GM23338 (cell line): Measurements from ENCODE around the gene TP53BP2.

Source experiments
- EZH2 ChIP-seq: fragments of 200-600 bp; sonication (generic); IDR thresholded peaks from one replicate; pipeline ENCODE4 v1.8.0; 2017; ENCODE audit warnings: antibody characterized with exemption, mild to moderate bottlenecking, low read depth; ENCODE audit not compliant: unreplicated experiment
- EZH2phosphoT487 ChIP-seq: fragments of 200-600 bp; sonication (generic); IDR thresholded peaks from one replicate; pipeline ENCODE4 v1.8.1; 2018; ENCODE audit warnings: antibody characterized with exemption; ENCODE audit not compliant: unreplicated experiment
- NANOG ChIP-seq: IDR thresholded peaks from 2 replicates; pipeline ENCODE4 v1.6.1; 2016; ENCODE audit warnings: antibody characterized with exemption, borderline replicate concordance
- POLR2AphosphoS5 ChIP-seq: IDR thresholded peaks from 2 replicates; pipeline ENCODE4 v1.6.1; 2016; ENCODE audit warnings: antibody characterized with exemption, low read depth
- ZNF114 ChIP-seq: fragments of 250-450 bp; sonication (Bioruptor Pico); IDR thresholded peaks from 2 replicates; pipeline ENCODE4 v1.5.0; 2020; ENCODE audit warnings: mild to moderate bottlenecking, moderate library complexity
- TF ChIP-seq, protein P1 (sequence below), 2 experiments: fragments of 200-600 bp in 1 of 2; sonication (generic) in 1 of 2; conservative IDR thresholded peaks; 2 replicates each; pipeline versions ENCODE4 v1.5.1 to v1.6.1; 2016 to 2017; ENCODE audit warnings: antibody characterized with exemption in 2 of 2, low read depth in 2 of 2, mild to moderate bottlenecking in 2 of 2, moderate library complexity in 1 of 2
- TF ChIP-seq, protein P2 (sequence below): IDR thresholded peaks from 2 replicates; pipeline ENCODE4 v1.6.1; 2016; ENCODE audit warnings: antibody characterized with exemption
- TF ChIP-seq, protein P3 (sequence below): IDR thresholded peaks from one replicate; pipeline ENCODE4 v1.6.1; 2018; ENCODE audit warnings: antibody characterized with exemption; ENCODE audit not compliant: unreplicated experiment

DNA sequence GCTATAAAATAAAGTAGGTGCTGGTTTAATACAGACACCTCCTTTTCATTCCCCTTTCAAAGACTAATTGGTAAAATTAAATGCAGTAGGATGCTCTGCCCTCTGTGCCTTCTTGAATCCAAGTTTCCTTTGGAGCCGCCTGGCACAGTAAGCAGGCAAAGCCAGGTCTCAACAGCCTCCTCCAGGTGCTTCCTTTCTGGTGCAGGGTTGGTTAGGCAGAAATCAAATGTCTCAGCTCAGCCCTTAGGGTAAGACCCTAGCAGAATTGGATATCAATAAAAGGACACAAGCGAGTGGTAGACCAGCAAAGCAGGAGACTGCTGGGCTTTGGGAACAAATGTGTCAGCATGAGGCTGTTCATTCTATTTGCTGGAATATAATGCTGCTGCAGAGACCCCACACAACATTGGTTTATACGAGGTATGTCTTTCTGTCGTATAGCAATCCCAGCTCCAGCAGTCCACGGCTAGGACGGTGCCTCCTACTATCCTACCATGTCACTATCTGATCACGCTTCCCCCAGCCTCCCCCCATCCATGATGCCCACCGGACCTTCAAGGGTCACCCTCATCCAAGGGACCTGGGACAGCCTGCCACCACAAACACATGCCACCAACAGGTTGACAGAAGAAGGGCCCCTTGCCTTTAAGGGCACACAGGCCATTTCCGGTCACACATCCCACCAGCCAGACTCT is 75.0 kb downstream of the TP53BP2 start:
- TF ChIP-seq ZNF114: no peak
- TF ChIP-seq EZH2: no peak
- no peak for TF ChIP-seq NANOG
- TF ChIP-seq, protein P1, sequence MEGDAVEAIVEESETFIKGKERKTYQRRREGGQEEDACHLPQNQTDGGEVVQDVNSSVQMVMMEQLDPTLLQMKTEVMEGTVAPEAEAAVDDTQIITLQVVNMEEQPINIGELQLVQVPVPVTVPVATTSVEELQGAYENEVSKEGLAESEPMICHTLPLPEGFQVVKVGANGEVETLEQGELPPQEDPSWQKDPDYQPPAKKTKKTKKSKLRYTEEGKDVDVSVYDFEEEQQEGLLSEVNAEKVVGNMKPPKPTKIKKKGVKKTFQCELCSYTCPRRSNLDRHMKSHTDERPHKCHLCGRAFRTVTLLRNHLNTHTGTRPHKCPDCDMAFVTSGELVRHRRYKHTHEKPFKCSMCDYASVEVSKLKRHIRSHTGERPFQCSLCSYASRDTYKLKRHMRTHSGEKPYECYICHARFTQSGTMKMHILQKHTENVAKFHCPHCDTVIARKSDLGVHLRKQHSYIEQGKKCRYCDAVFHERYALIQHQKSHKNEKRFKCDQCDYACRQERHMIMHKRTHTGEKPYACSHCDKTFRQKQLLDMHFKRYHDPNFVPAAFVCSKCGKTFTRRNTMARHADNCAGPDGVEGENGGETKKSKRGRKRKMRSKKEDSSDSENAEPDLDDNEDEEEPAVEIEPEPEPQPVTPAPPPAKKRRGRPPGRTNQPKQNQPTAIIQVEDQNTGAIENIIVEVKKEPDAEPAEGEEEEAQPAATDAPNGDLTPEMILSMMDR (conservative IDR thresholded peaks at IDR 0.05; ENCODE audit: low read depth in 2 of 2): no peak
- TF ChIP-seq POLR2AphosphoS5: no peak
- TF ChIP-seq, protein P2, sequence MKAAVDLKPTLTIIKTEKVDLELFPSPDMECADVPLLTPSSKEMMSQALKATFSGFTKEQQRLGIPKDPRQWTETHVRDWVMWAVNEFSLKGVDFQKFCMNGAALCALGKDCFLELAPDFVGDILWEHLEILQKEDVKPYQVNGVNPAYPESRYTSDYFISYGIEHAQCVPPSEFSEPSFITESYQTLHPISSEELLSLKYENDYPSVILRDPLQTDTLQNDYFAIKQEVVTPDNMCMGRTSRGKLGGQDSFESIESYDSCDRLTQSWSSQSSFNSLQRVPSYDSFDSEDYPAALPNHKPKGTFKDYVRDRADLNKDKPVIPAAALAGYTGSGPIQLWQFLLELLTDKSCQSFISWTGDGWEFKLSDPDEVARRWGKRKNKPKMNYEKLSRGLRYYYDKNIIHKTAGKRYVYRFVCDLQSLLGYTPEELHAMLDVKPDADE: no peak
- TF ChIP-seq, protein P3, sequence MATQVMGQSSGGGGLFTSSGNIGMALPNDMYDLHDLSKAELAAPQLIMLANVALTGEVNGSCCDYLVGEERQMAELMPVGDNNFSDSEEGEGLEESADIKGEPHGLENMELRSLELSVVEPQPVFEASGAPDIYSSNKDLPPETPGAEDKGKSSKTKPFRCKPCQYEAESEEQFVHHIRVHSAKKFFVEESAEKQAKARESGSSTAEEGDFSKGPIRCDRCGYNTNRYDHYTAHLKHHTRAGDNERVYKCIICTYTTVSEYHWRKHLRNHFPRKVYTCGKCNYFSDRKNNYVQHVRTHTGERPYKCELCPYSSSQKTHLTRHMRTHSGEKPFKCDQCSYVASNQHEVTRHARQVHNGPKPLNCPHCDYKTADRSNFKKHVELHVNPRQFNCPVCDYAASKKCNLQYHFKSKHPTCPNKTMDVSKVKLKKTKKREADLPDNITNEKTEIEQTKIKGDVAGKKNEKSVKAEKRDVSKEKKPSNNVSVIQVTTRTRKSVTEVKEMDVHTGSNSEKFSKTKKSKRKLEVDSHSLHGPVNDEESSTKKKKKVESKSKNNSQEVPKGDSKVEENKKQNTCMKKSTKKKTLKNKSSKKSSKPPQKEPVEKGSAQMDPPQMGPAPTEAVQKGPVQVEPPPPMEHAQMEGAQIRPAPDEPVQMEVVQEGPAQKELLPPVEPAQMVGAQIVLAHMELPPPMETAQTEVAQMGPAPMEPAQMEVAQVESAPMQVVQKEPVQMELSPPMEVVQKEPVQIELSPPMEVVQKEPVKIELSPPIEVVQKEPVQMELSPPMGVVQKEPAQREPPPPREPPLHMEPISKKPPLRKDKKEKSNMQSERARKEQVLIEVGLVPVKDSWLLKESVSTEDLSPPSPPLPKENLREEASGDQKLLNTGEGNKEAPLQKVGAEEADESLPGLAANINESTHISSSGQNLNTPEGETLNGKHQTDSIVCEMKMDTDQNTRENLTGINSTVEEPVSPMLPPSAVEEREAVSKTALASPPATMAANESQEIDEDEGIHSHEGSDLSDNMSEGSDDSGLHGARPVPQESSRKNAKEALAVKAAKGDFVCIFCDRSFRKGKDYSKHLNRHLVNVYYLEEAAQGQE: no peak
- TF ChIP-seq EZH2phosphoT487: no peak
